Hepatocyte (in vitro differentiated cells): Measurements from ENCODE around the gene FUNDC1. TPM values are rescaled to one million over a fixed set of nuclear protein-coding genes. Genes with fewer than 3 reads are reported as not detected.
"Not testable (repeated sequence)": the region's sequence is repeated elsewhere in the genome, so short reads cannot be mapped to it uniquely, and the experiment has no call there.

Experiments
- DNase-seq: peaks from one replicate; pipeline ENCODE4 v3.0.0-alpha.2; 2016; ENCODE audit warnings: low spot score
- H2AFZ ChIP-seq: fragments of 200-600 bp; sonication (generic); 2 replicates; pipeline ENCODE4 v1.6.0; 2016; ENCODE audit warnings: antibody characterized with exemption, mild to moderate bottlenecking
- H3K27ac ChIP-seq: fragments of 200-600 bp; sonication (generic); 2 replicates; pipeline ENCODE4 v1.5.1; 2016; ENCODE audit warnings: mild to moderate bottlenecking
- H3K27me3 ChIP-seq: fragments of 200-600 bp; sonication (generic); 2 replicates; pipeline ENCODE4 v1.6.1; 2016
- H3K36me3 ChIP-seq: fragments of 200-600 bp; sonication (generic); replicated peaks from 2 replicates; pipeline ENCODE4 v1.5.1; 2016; ENCODE audit warnings: low read depth; ENCODE audit not compliant: insufficient read depth
- H3K4me1 ChIP-seq: fragments of 200-600 bp; sonication (generic); 2 replicates; pipeline ENCODE4 v1.5.1; 2016; ENCODE audit warnings: mild to moderate bottlenecking, moderate library complexity; ENCODE audit not compliant: insufficient read depth
- H3K4me2 ChIP-seq: fragments of 200-600 bp; sonication (generic); 2 replicates; pipeline ENCODE4 v1.6.0; 2016
- H3K4me3 ChIP-seq: fragments of 200-600 bp; sonication (generic); 2 replicates; pipeline ENCODE4 v1.5.1; 2016; ENCODE audit warnings: mild to moderate bottlenecking
- H3K79me2 ChIP-seq: fragments of 200-600 bp; sonication (generic); 2 replicates; pipeline ENCODE4 v1.6.0; 2017; ENCODE audit warnings: mild to moderate bottlenecking
- H3K9me2 ChIP-seq: fragments of 200-600 bp; sonication (generic); replicated peaks from 2 replicates; pipeline ENCODE4 v1.6.0; 2017; ENCODE audit warnings: mild to moderate bottlenecking; ENCODE audit not compliant: insufficient read depth
- H3K9me3 ChIP-seq: fragments of 200-600 bp; sonication (generic); 2 replicates; pipeline ENCODE4 v1.5.1; 2016; ENCODE audit warnings: low read depth, mild to moderate bottlenecking
- H4K20me1 ChIP-seq: fragments of 200-600 bp; sonication (generic); 2 replicates; pipeline ENCODE4 v1.6.0; 2016; ENCODE audit warnings: mild to moderate bottlenecking; ENCODE audit not compliant: insufficient read depth, poor library complexity, severe bottlenecking
- CTCF ChIP-seq: fragments of 200-600 bp; sonication (generic); IDR thresholded peaks from 2 replicates; pipeline ENCODE4 v1.5.1; 2016; ENCODE audit warnings: antibody characterized with exemption, mild to moderate bottlenecking; ENCODE audit not compliant: poor library complexity
- EZH2 ChIP-seq: fragments of 200-600 bp; sonication (generic); IDR thresholded peaks from 2 replicates; pipeline ENCODE4 v1.6.1; 2016; ENCODE audit warnings: antibody characterized with exemption, mild to moderate bottlenecking, borderline replicate concordance
- EZH2phosphoT487 ChIP-seq: fragments of 200-600 bp; sonication (generic); IDR thresholded peaks from one replicate; pipeline ENCODE4 v1.6.1; 2018; ENCODE audit warnings: antibody characterized with exemption, mild to moderate bottlenecking, low read depth, moderate library complexity; ENCODE audit not compliant: unreplicated experiment, severe bottlenecking
- WGBS: methylation state at CpG from one replicate; pipeline ENCODE4 v1.1.6; 2016; ENCODE audit warnings: low lambda C conversion rate; ENCODE audit errors: missing lambda C conversion rate; 5-methylcytosine and 5-hydroxymethylcytosine counted together
- polyA plus RNA-seq: library from polyadenylated mRNA; unstranded; fragments of >200 nt; fragmentation: Nextera tagmentation; extraction: Ambion mirVana; gene quantifications from 2 replicates; pipeline ENCODE4 v1.2.1, GENCODE V29; 2016
- total RNA-seq: library from RNA; depleted of rRNA; stranded (reverse); fragments of >200 nt; gene quantifications from 2 replicates; pipeline ENCODE4 v1.2.3, GENCODE V29; 2014

FUNDC1 gene
- total and polyA plus RNA-seq, 2 experiments from 2014 or later, result 27.8 to 29.0 TPM

- TF ChIP-seq EZH2, result no peak
- TF ChIP-seq CTCF, result no peak
- no peak for TF ChIP-seq EZH2phosphoT487
- Histone ChIP-seq H3K9me2 (no peaks in the 10 kb centered on the region), H3K27ac (no peak overlapping the region), H3K4me1 (no peaks in the 10 kb centered on the region), H3K4me3 (no peak overlapping the region), H3K36me3 (no peaks in the 10 kb centered on the region), H3K27me3 (no peaks in the 10 kb centered on the region), H3K79me2 (no peaks in the 10 kb centered on the region), H3K9me3 (no peaks in the 10 kb centered on the region), H2AFZ (no peak overlapping the region), H3K4me2 (no peak overlapping the region), H4K20me1 (no peaks in the 10 kb centered on the region)
- DNase-seq, result no peak
- WGBS, result 77% methylated on average over 5 of the region's 5 CpGs
Measured at GRCh38 chrX:44550563-44550962, 7.9 kb upstream of the FUNDC1 start.

GRCh38 chrX:44545454-44545853 lies 2.8 kb upstream of the FUNDC1 start:
- not testable (repeated sequence) for H3K9me2 ChIP-seq, H3K4me1 ChIP-seq, H3K27me3 ChIP-seq, H3K4me2 ChIP-seq, H3K9me3 ChIP-seq, H3K4me3 ChIP-seq, H3K36me3 ChIP-seq, H4K20me1 ChIP-seq, DNase-seq, H2AFZ ChIP-seq
- 75% methylated on average over 5 of the region's 5 CpGs for WGBS
- Histone ChIP-seq H3K79me2 (peaks cover 19% of the 10 kb centered on the region), H3K27ac (peak overlapping the region; percentile 11)

- Histone ChIP-seq H4K20me1 (no peaks in the 10 kb centered on the region), H3K79me2 (peaks cover 32% of the 10 kb centered on the region), H3K4me1 (no peaks in the 10 kb centered on the region), H3K4me2 (no peak overlapping the region), H3K4me3 (no peak overlapping the region), H2AFZ (no peak overlapping the region), H3K9me3 (no peaks in the 10 kb centered on the region), H3K27me3 (no peaks in the 10 kb centered on the region), H3K36me3 (no peaks in the 10 kb centered on the region), H3K27ac (no peak overlapping the region), H3K9me2 (no peaks in the 10 kb centered on the region)
- no peak for DNase-seq
- TF ChIP-seq EZH2 (no peak), CTCF (no peak), EZH2phosphoT487 (no peak)
- 86% methylated on average over 6 of the region's 6 CpGs for whole genome bisulfite sequencing
Measured at GRCh38 chrX:44544036-44544435, 1.4 kb upstream of the FUNDC1 start.

GRCh38 chrX:44536198-44536597 lies 6.5 kb downstream of the FUNDC1 start:
- H3K27me3 ChIP-seq, result no peaks in the 10 kb centered on the region
- DNase-seq, result no peak
- H3K4me2 ChIP-seq, result no peak overlapping the region
- H4K20me1 ChIP-seq, result no peaks in the 10 kb centered on the region
- H3K9me2 ChIP-seq, result no peaks in the 10 kb centered on the region
- H3K9me3 ChIP-seq, result no peaks in the 10 kb centered on the region
- H3K27ac ChIP-seq, result no peak overlapping the region
- no peak overlapping the region for H3K4me3 ChIP-seq
- H3K4me1 ChIP-seq, result no peaks in the 10 kb centered on the region
- no peak overlapping the region for H2AFZ ChIP-seq
- TF ChIP-seq EZH2 (no peak), EZH2phosphoT487 (no peak), CTCF (no peak)
- peaks cover 29% of the 10 kb centered on the region for H3K79me2 ChIP-seq
- 87% methylated on average over 6 of the region's 6 CpGs for WGBS
- H3K36me3 ChIP-seq, result no peaks in the 10 kb centered on the region
